Measurements from ENCODE around the gene PEX14.

DNA sequence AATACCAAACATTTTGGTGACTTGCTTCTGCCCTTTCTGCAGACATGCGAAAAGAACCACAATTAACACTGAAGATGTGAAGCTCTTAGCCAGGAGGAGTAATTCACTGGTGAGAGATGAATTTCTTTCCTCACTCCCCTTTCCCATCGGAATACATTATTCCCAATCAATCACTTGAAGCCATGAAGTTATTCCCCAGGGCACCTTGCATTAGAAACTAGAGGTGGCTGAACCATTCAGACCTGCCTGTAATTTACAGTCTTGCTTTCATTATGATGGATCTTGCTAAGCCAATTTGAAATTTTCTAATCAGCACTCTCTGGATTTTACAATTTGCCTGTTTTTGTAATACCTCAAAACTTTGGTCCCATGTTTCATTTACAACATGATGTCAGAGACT, 34.4 kb upstream of the PEX14 start:
- TF ChIP-seq CEBPB (IDR thresholded peaks at IDR 0.05): no peak
- TF ChIP-seq, protein P1, sequence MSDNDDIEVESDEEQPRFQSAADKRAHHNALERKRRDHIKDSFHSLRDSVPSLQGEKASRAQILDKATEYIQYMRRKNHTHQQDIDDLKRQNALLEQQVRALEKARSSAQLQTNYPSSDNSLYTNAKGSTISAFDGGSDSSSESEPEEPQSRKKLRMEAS (IDR thresholded peaks at IDR 0.05): no peak
- TF ChIP-seq, protein P2, sequence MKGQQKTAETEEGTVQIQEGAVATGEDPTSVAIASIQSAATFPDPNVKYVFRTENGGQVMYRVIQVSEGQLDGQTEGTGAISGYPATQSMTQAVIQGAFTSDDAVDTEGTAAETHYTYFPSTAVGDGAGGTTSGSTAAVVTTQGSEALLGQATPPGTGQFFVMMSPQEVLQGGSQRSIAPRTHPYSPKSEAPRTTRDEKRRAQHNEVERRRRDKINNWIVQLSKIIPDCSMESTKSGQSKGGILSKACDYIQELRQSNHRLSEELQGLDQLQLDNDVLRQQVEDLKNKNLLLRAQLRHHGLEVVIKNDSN (IDR thresholded peaks at IDR 0.05): no peak
- no peak for TF ChIP-seq YY1 (IDR thresholded peaks at IDR 0.05; ENCODE audit: low read depth)
- TF ChIP-seq, protein P3, sequence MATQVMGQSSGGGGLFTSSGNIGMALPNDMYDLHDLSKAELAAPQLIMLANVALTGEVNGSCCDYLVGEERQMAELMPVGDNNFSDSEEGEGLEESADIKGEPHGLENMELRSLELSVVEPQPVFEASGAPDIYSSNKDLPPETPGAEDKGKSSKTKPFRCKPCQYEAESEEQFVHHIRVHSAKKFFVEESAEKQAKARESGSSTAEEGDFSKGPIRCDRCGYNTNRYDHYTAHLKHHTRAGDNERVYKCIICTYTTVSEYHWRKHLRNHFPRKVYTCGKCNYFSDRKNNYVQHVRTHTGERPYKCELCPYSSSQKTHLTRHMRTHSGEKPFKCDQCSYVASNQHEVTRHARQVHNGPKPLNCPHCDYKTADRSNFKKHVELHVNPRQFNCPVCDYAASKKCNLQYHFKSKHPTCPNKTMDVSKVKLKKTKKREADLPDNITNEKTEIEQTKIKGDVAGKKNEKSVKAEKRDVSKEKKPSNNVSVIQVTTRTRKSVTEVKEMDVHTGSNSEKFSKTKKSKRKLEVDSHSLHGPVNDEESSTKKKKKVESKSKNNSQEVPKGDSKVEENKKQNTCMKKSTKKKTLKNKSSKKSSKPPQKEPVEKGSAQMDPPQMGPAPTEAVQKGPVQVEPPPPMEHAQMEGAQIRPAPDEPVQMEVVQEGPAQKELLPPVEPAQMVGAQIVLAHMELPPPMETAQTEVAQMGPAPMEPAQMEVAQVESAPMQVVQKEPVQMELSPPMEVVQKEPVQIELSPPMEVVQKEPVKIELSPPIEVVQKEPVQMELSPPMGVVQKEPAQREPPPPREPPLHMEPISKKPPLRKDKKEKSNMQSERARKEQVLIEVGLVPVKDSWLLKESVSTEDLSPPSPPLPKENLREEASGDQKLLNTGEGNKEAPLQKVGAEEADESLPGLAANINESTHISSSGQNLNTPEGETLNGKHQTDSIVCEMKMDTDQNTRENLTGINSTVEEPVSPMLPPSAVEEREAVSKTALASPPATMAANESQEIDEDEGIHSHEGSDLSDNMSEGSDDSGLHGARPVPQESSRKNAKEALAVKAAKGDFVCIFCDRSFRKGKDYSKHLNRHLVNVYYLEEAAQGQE (IDR thresholded peaks at IDR 0.05; ENCODE audit: low read depth): no peak
- TF ChIP-seq TAF1 (IDR thresholded peaks at IDR 0.05; ENCODE audit: low read depth): no peak
- no peak for TF ChIP-seq TEAD4 (IDR thresholded peaks at IDR 0.05)
- no peak for TF ChIP-seq NFIC (IDR thresholded peaks at IDR 0.05)

Data from Ishikawa (cell line).